B cell (primary cell): ENCODE measurements around the gene IL4.

ENCODE experiments used
- CTCF ChIP-seq: fragments of 200-600 bp; IDR thresholded peaks from one replicate; pipeline ENCODE4 v1.8.0; 2022; ENCODE audit warnings: antibody characterized with exemption, mild to moderate bottlenecking
- EZH2 ChIP-seq: IDR thresholded peaks from 2 replicates; pipeline ENCODE4 v1.6.1; 2012; ENCODE audit warnings: borderline replicate concordance, low read depth, mild to moderate bottlenecking, moderate library complexity, low read length; ENCODE audit not compliant: insufficient read depth, poor library complexity, severe bottlenecking

GRCh38 chr5:132671000-132671399 is 2.8 kb upstream of the IL4 start:
- TF ChIP-seq CTCF, result no peak
- TF ChIP-seq EZH2, result no peak
